K562 (cell line): ENCODE results near the gene TRIM10. TPM values are rescaled to one million over a fixed set of nuclear protein-coding genes. Genes with fewer than 3 reads are reported as not detected.

Experiments
- ATAC-seq: fragments of 200-7000 bp; cut with Tn5 transposase; 3 replicates; pipeline ENCODE4 v1.9.1; 2020; ENCODE audit warnings: moderate library complexity
- BruUV-seq: library from RNA; stranded (reverse); fragments of 400-500 nt; replicated peaks from 2 replicates; lab custom pipeline; 2021; lab: Mats Ljungman, UMichigan
- CTCF ChIA-PET: fragments of 300-600 bp; formaldehyde crosslinking; extraction: SDS; loops from one replicate; lab custom pipeline; 2021; ENCODE audit warnings: low intra/inter-chr PET ratio; lab: Yijun Ruan, JAX
- POLR2A ChIA-PET: fragments of 300-600, 350-650 bp; sonication (Branson Sonifier 250); formaldehyde crosslinking; extraction: SDS; loops from one replicate; lab custom pipeline; 2021; ENCODE audit warnings: antibody characterized with exemption, inconsistent platforms; lab: Yijun Ruan, JAX
- DNase-seq, 4 experiments: peaks; one replicate each; pipeline versions ENCODE4 v3.0.0 to v3.0.0-alpha.2; 2011 to 2018; ENCODE audit warnings: low spot score in 3 of 4, mixed read lengths in 3 of 4; ENCODE audit errors: extremely low read depth in 1 of 4
- FAIRE-seq: peaks from 2 replicates; lab custom pipeline; 2011; peaks lifted over from hg19 to GRCh38; lab: Jason Lieb, UNC
- H2AFZ ChIP-seq: 2 replicates; pipeline ENCODE4 v1.6.0; 2011; ENCODE audit warnings: low read depth, low read length, control low read depth, inconsistent platforms
- H3K27ac ChIP-seq: fragments of 200-600 bp; 3 replicates; pipeline ENCODE4 v1.8.0; 2011; ENCODE audit warnings: low read depth, mild to moderate bottlenecking, control low read depth, inconsistent platforms, low read length, moderate library complexity, mixed read lengths; ENCODE audit errors: extremely low read depth
- H3K27me3 ChIP-seq, 2 experiments: fragments of 300-600 bp in 1 of 2; 2 replicates in 1 of 2; 3 replicates in 1 of 2; pipeline versions ENCODE4 v1.6.0 to v1.8.0; 2011; ENCODE audit warnings: inconsistent platforms in 2 of 2, low read length in 2 of 2, mild to moderate bottlenecking in 1 of 2, mixed read lengths in 1 of 2, moderate library complexity in 1 of 2; ENCODE audit not compliant: control insufficient read depth in 2 of 2, insufficient read depth in 2 of 2
- H3K36me3 ChIP-seq: fragments of 300-600 bp; 3 replicates; pipeline ENCODE4 v1.8.0; 2011; ENCODE audit warnings: mild to moderate bottlenecking, low read length, inconsistent platforms; ENCODE audit not compliant: control insufficient read depth, insufficient read depth
- H3K4me1 ChIP-seq, 2 experiments: fragments of 200-600 bp in 1 of 2; replicated peaks in 1 of 2; 2 replicates in 1 of 2; 3 replicates in 1 of 2; pipeline versions ENCODE4 v1.5.1 to v1.8.0; 2011; ENCODE audit warnings: inconsistent platforms in 2 of 2, low read length in 2 of 2, mild to moderate bottlenecking in 1 of 2, mixed read lengths in 1 of 2, moderate library complexity in 1 of 2; ENCODE audit not compliant: control insufficient read depth in 2 of 2, insufficient read depth in 2 of 2
- H3K4me2 ChIP-seq: 2 replicates; pipeline ENCODE4 v1.6.1; 2011; ENCODE audit warnings: low read length, control low read depth, inconsistent platforms, mixed read lengths; ENCODE audit not compliant: insufficient read depth
- H3K4me3 ChIP-seq: fragments of 200-600 bp; sonication (generic), shearing (Covaris generic); 2 replicates; pipeline ENCODE4 v1.5.1; 2016; ENCODE audit warnings: control low read depth, inconsistent platforms
- H3K79me2 ChIP-seq: fragments of 200-600 bp; 3 replicates; pipeline ENCODE4 v1.8.0; 2011; ENCODE audit warnings: low read length, inconsistent platforms; ENCODE audit not compliant: control insufficient read depth, insufficient read depth
- H3K9ac ChIP-seq, 2 experiments: 2 replicates each; pipeline versions ENCODE4 v1.6.0 to v1.6.1; 2011; ENCODE audit warnings: low read depth in 2 of 2, low read length in 2 of 2, control low read depth in 1 of 2, inconsistent platforms in 1 of 2, mild to moderate bottlenecking in 1 of 2, mixed read lengths in 1 of 2; ENCODE audit not compliant: insufficient read depth in 1 of 2
- H3K9me1 ChIP-seq: one replicate; pipeline ENCODE4 v1.6.0; 2011; ENCODE audit warnings: inconsistent platforms, mild to moderate bottlenecking, low read length, moderate library complexity; ENCODE audit not compliant: control insufficient read depth, insufficient read depth
- H3K9me3 ChIP-seq: replicated peaks from 2 replicates; pipeline ENCODE4 v1.5.1; 2011; ENCODE audit warnings: low read depth, low read length, inconsistent platforms; ENCODE audit not compliant: control insufficient read depth, insufficient read depth
- H4K20me1 ChIP-seq: replicated peaks from 2 replicates; pipeline ENCODE4 v1.6.1; 2011; ENCODE audit warnings: low read length, inconsistent platforms, mixed read lengths; ENCODE audit not compliant: control insufficient read depth, insufficient read depth
- ARID2 ChIP-seq: fragments of 450-650 bp; IDR thresholded peaks from 2 replicates; pipeline ENCODE4 v1.6.1; 2017; ENCODE audit warnings: antibody characterized with exemption, mild to moderate bottlenecking
- CBX1 ChIP-seq: sonication (generic); IDR thresholded peaks from 2 replicates; pipeline ENCODE4 v1.6.1; 2016; ENCODE audit warnings: antibody characterized with exemption, low read depth, mild to moderate bottlenecking
- CHD1 ChIP-seq: fragments of 200-600 bp; sonication (generic); IDR thresholded peaks from one replicate; pipeline ENCODE4 v1.6.1; 2012; ENCODE audit warnings: mild to moderate bottlenecking, moderate library complexity, low read length, inconsistent platforms
- NCOA2 ChIP-seq, 2 experiments: fragments of 450-650 bp; IDR thresholded peaks; 2 replicates each; pipeline ENCODE4 v1.6.1; 2018; ENCODE audit warnings: mild to moderate bottlenecking in 2 of 2, moderate library complexity in 1 of 2; ENCODE audit not compliant: partially characterized antibody in 2 of 2
- NCOA6 ChIP-seq: fragments of 450-650 bp; IDR thresholded peaks from 2 replicates; pipeline ENCODE4 v1.6.1; 2017; ENCODE audit warnings: mild to moderate bottlenecking
- NR2F6 ChIP-seq: fragments of 450-650 bp; formaldehyde crosslinking; IDR thresholded peaks from 2 replicates; pipeline ENCODE4 v1.4.0; 2020; ENCODE audit warnings: mild to moderate bottlenecking
- SAFB2 ChIP-seq: fragments of 200-400 bp; formaldehyde crosslinking; IDR thresholded peaks from 2 replicates; pipeline ENCODE4 v1.6.1; 2018; ENCODE audit warnings: borderline replicate concordance, low read length, low read depth, moderate library complexity; ENCODE audit not compliant: severe bottlenecking
- SMARCA4 ChIP-seq: fragments of 450-650 bp; IDR thresholded peaks from 2 replicates; pipeline ENCODE4 v1.6.1; 2016
- SP2 ChIP-seq: IDR thresholded peaks from 2 replicates; pipeline ENCODE4 v1.6.1; 2011; ENCODE audit warnings: mild to moderate bottlenecking, low read depth, low read length, moderate library complexity; ENCODE audit not compliant: poor library complexity, severe bottlenecking; ENCODE audit errors: extremely low read depth
- ZNF146 ChIP-seq: IDR thresholded peaks from one replicate; pipeline ENCODE4 v1.6.1; 2018; ENCODE audit warnings: missing compliant biosample characterization; ENCODE audit not compliant: unreplicated experiment
- WGBS: fragments of 100-300 bp; shearing (Covaris generic); methylation state at CpG from one replicate; pipeline ENCODE4 v1.1.6; 2016; ENCODE audit warnings: low coverage, mixed read lengths; ENCODE audit not compliant: insufficient coverage; ENCODE audit errors: missing lambda C conversion rate; 5-methylcytosine and 5-hydroxymethylcytosine counted together
- in situ Hi-C: fragments of 300-500 bp; cut with MboI; formaldehyde crosslinking; loops from 4 replicates; pipeline ENCODE4 v1.15.0; 2018; ENCODE audit warnings: inconsistent platforms, mixed read lengths
- intact Hi-C: fragments of 100-400 bp; cut with micrococcal nuclease; formaldehyde crosslinking; loops from 2 replicates; pipeline ENCODE4 v1.14.2; 2022
- polyA plus RNA-seq, 8 experiments: library from polyadenylated mRNA; depleted of rRNA in 4 of 8; stranded (reverse) in 5 of 8; unstranded in 3 of 8; fragments of >200 nt; fragmentation: Nextera tagmentation in 2 of 8; fragmentation: Illumina TruSeq in 1 of 8; extraction: Ambion mirVana in 2 of 8; extraction: Trizol in 1 of 8; gene quantifications; 2 replicates each; pipeline versions ENCODE4 v1.2.1 to v1.2.3, GENCODE V29; 2011 to 2014; ENCODE audit warnings: inconsistent platforms in 1 of 8, missing spikeins in 1 of 8
- total RNA-seq, 7 experiments: library from RNA; depleted of rRNA in 6 of 7; stranded (reverse); fragments of >200 nt in 6 of 7; fragmentation: Illumina TruSeq in 2 of 7; extraction: Trizol in 2 of 7; gene quantifications; 2 replicates each; pipeline versions ENCODE4 v1.2.1 to v1.2.3, GENCODE V29; 2011 to 2021; ENCODE audit warnings: low replicate concordance in 1 of 7
- TF ChIP-seq, protein P1 (sequence below): fragments of 450-650 bp; IDR thresholded peaks from 2 replicates; pipeline ENCODE4 v1.6.1; 2016; ENCODE audit warnings: low read depth, mild to moderate bottlenecking, moderate library complexity
- TF ChIP-seq, protein P2 (sequence below), 2 experiments: fragments of 450-650 bp; IDR thresholded peaks; 2 replicates each; pipeline ENCODE4 v1.6.1; 2016

TRIM10 gene
- total and polyA plus RNA-seq, 9 of the 15 experiments (the other 6 are each of a cell fraction or from before 2014, with no cell fraction given): 0.15 to 0.90 (median 0.36) TPM

DNA sequence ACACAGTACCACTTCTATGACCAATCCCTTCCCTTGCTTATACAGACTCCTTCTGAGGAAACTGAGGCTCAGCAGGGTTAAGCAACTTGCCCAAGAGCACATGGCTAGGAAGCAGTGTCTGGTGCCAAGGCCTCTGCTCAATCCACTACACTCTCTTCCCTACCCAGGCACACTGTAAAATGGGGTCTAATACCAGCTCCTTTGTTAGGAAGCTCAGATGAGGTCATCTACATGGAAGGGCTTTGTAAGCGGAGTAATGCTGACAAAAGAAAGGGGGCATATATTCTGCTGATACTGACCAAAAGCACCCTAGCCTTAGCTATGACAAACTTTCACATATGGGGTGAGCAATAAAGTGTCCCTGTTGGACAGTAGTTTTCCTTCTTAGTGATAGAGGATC lies 43.1 kb upstream of the TRIM10 start:
- H3K9me3 ChIP-seq: no peaks in the 10 kb centered on the region
- TF ChIP-seq NR2F6 (CRISPR knock-in tag) (no peak), SAFB2 (no peak), SMARCA4 (no peak), CHD1 (no peak), ARID2 (no peak), NCOA6 (no peak), CBX1 (no peak), SP2 (no peak), NCOA2 (IDR thresholded peaks at IDR 0.05; ENCODE audit: partially characterized antibody in 2 of 2) (no peak), ZNF146 (CRISPR knock-in tag) (no peak)
- TF ChIP-seq, protein P1, sequence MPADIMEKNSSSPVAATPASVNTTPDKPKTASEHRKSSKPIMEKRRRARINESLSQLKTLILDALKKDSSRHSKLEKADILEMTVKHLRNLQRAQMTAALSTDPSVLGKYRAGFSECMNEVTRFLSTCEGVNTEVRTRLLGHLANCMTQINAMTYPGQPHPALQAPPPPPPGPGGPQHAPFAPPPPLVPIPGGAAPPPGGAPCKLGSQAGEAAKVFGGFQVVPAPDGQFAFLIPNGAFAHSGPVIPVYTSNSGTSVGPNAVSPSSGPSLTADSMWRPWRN: no peak
- TF ChIP-seq, protein P2, sequence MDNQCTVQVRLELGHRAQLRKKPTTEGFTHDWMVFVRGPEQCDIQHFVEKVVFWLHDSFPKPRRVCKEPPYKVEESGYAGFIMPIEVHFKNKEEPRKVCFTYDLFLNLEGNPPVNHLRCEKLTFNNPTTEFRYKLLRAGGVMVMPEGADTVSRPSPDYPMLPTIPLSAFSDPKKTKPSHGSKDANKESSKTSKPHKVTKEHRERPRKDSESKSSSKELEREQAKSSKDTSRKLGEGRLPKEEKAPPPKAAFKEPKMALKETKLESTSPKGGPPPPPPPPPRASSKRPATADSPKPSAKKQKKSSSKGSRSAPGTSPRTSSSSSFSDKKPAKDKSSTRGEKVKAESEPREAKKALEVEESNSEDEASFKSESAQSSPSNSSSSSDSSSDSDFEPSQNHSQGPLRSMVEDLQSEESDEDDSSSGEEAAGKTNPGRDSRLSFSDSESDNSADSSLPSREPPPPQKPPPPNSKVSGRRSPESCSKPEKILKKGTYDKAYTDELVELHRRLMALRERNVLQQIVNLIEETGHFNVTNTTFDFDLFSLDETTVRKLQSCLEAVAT (IDR thresholded peaks at IDR 0.05): no peak
- in situ Hi-C loops (no loop called here), intact Hi-C loops (no loop called here)
- H3K27me3 ChIP-seq: peaks cover 12 to 41% of the 10 kb centered on the region in 2 experiments
- H3K36me3 ChIP-seq: no peaks in the 10 kb centered on the region
- H3K9me1 ChIP-seq: no peaks in the 10 kb centered on the region
- H3K9ac ChIP-seq: no peak overlapping the region
- FAIRE-seq (no peak), DNase-seq (no peak), ATAC-seq (no peak)
- WGBS: 18% methylated on average over 1 of the region's 1 CpG
- H2AFZ ChIP-seq: no peak overlapping the region
- no peaks in the 10 kb centered on the region for H4K20me1 ChIP-seq
- CTCF ChIA-PET: no interaction called here
- POLR2A ChIA-PET: interaction anchor here (0.8 kb wide), 1 partner anchor 9 kb away, joined by 3 read pairs; no protein-coding TSS in a partner anchor
- no peaks in the 10 kb centered on the region; a peak in 1 of 5 replicates for H3K4me1 ChIP-seq
- H3K4me3 ChIP-seq: no peak overlapping the region
- no peak overlapping the region for H3K27ac ChIP-seq
- H3K4me2 ChIP-seq: no peak overlapping the region
- no TSS peak for BruUV-seq
- no peaks in the 10 kb centered on the region for H3K79me2 ChIP-seq
